Measurements from ENCODE around the gene CBLB.

- TF ChIP-seq CTCF (conservative IDR thresholded peaks at IDR 0.05; ENCODE audit: low read depth, low read length) = no peak
- no peak for TF ChIP-seq EZH2phosphoT487 (IDR thresholded peaks at IDR 0.05; ENCODE audit: borderline replicate concordance, low read length)
Measured at GRCh38 chr3:105626739-105627138, 242.1 kb downstream of the CBLB start.

Measured in PC-3 (cell line).